ENCODE results near the gene MIF4GD. TPM values are rescaled to one million over a fixed set of nuclear protein-coding genes. Genes with fewer than 3 reads are reported as not detected.

Gene MIF4GD
- total and polyA plus RNA-seq, 9 of the 15 experiments (the other 6 are each of a cell fraction or from before 2014, with no cell fraction given) = 11.8 to 63.8 (median 28.1) TPM

GRCh38 chr17:75261336-75262111, 9.5 kb downstream of the MIF4GD start, which contains the start of the genes GGA3 and MRPS7 (continued):
- peak; percentile 98 for TF ChIP-seq PHF20 (IDR thresholded peaks at IDR 0.05; ENCODE audit: partially characterized antibody)
- no peak for TF ChIP-seq NFIX (CRISPR knock-in tag; IDR thresholded peaks at IDR 0.05; ENCODE audit: low read depth)
- TF ChIP-seq POLR2AphosphoS2 (IDR thresholded peaks at IDR 0.05; ENCODE audit: low read length) = no peak
- TF ChIP-seq ZNF311 (CRISPR knock-in tag; IDR thresholded peaks at IDR 0.05) = peak; percentile 22; the same call in 1 of the 2 replicates
- peak; percentile 87 for TF ChIP-seq POLR2AphosphoS5 (IDR thresholded peaks at IDR 0.05; ENCODE audit: control insufficient read depth, insufficient read depth, low read depth, low read length)
- TF ChIP-seq ATF7 (IDR thresholded peaks at IDR 0.05) = peak; percentile 95
- peak; percentile 13; the same call in 1 of the 2 replicates for TF ChIP-seq NCOA1 (IDR thresholded peaks at IDR 0.05; ENCODE audit: low read depth)
- TF ChIP-seq MEF2D (tag; conservative IDR thresholded peaks at IDR 0.05; ENCODE audit: low read depth) = 0 out of 2 replicates have a peak, but pooled peaks have one; percentile 41
- TF ChIP-seq PYGO2 (tag; IDR thresholded peaks at IDR 0.05) = no peak
- peak; percentile 72; the same call in 1 of the 2 replicates for TF ChIP-seq ZNF511 (CRISPR knock-in tag; IDR thresholded peaks at IDR 0.05)
- TF ChIP-seq ZNF324 (CRISPR knock-in tag; IDR thresholded peaks at IDR 0.05) = peak; percentile 43; the same call in 1 of the 2 replicates
- TF ChIP-seq AFF1 (IDR thresholded peaks at IDR 0.05; ENCODE audit: low read depth in 1 of 2, partially characterized antibody in 2 of 2) = peak in 1 of 2 experiments; percentile 75
- TF ChIP-seq HLTF (IDR thresholded peaks at IDR 0.05) = no peak
- TF ChIP-seq XRCC5 (IDR thresholded peaks at IDR 0.05; ENCODE audit: low read depth, low read length) = 0 out of 2 replicates have a peak, but pooled peaks have one; percentile 31
- TF ChIP-seq HNRNPUL1 (IDR thresholded peaks at IDR 0.05; ENCODE audit: low read length) = no peak
- peak; percentile 9; the same call in 1 of the 2 replicates for TF ChIP-seq ZNF316 (IDR thresholded peaks at IDR 0.05)
- no peak for TF ChIP-seq SNAPC5 (CRISPR knock-in tag; IDR thresholded peaks at IDR 0.05)
- TF ChIP-seq MIER1 (IDR thresholded peaks at IDR 0.05; ENCODE audit: low read depth) = no peak
- TF ChIP-seq ZBTB2 (IDR thresholded peaks at IDR 0.05) = 0 out of 2 replicates have a peak, but pooled peaks have one; percentile 37
- TF ChIP-seq KHSRP (IDR thresholded peaks at IDR 0.05) = no peak
- peak; percentile 96 for TF ChIP-seq TAF1 (IDR thresholded peaks at IDR 0.05; ENCODE audit: control insufficient read depth, extremely low read depth, insufficient read depth, low read length, severe bottlenecking)
- TF ChIP-seq ZNF780A (CRISPR knock-in tag; IDR thresholded peaks at IDR 0.05) = no peak
- TF ChIP-seq PRMT5 (CRISPR knock-in tag; IDR thresholded peaks at IDR 0.05) = no peak
- no peak for TF ChIP-seq TSC22D4 (tag; IDR thresholded peaks at IDR 0.05)

All from K562 (cell line).